Keratinocyte (primary cell): ENCODE measurements around the gene MSI2. TPM values are rescaled to one million over a fixed set of nuclear protein-coding genes. Genes with fewer than 3 reads are reported as not detected.

Source experiments
- DNase-seq: peaks from one replicate; pipeline ENCODE4 v3.0.0-alpha.2; 2011; ENCODE audit warnings: low read depth, missing footprints, low spot score
- FAIRE-seq: peaks from 2 replicates; lab custom pipeline; 2011; peaks lifted over from hg19 to GRCh38; lab: Jason Lieb, UNC
- H2AFZ ChIP-seq: 2 replicates; pipeline ENCODE4 v1.6.0; 2012; ENCODE audit warnings: low read length, control low read depth, inconsistent platforms; ENCODE audit not compliant: control insufficient read depth
- H3K27ac ChIP-seq: 2 replicates; pipeline ENCODE4 v1.5.1; 2011; ENCODE audit warnings: low read length; ENCODE audit not compliant: control insufficient read depth, insufficient read depth
- H3K27me3 ChIP-seq: 3 replicates; pipeline ENCODE4 v1.6.0; 2011; ENCODE audit warnings: low read length; ENCODE audit not compliant: control insufficient read depth, insufficient read depth; ENCODE audit errors: extremely low read depth
- H3K36me3 ChIP-seq, 2 experiments: 2 replicates in 1 of 2; 3 replicates in 1 of 2; pipeline ENCODE4 v1.5.1; 2011; ENCODE audit warnings: low read length in 2 of 2, mild to moderate bottlenecking in 1 of 2; ENCODE audit not compliant: control insufficient read depth in 2 of 2, insufficient read depth in 2 of 2; ENCODE audit errors: extremely low read depth in 1 of 2
- H3K4me1 ChIP-seq: 3 replicates; pipeline ENCODE4 v1.5.1; 2011; ENCODE audit warnings: low read length; ENCODE audit not compliant: control insufficient read depth, insufficient read depth; ENCODE audit errors: extremely low read depth
- H3K4me2 ChIP-seq: 3 replicates; pipeline ENCODE4 v1.6.0; 2011; ENCODE audit warnings: low read depth, low read length; ENCODE audit not compliant: control insufficient read depth, insufficient read depth; ENCODE audit errors: extremely low read depth
- H3K4me3 ChIP-seq, 3 experiments: fragments of 200-600 bp in 1 of 3; sonication (generic) in 1 of 3; 2 replicates in 2 of 3; 3 replicates in 1 of 3; pipeline ENCODE4 v1.5.1; 2011 to 2016; ENCODE audit warnings: low read length in 3 of 3, mild to moderate bottlenecking in 3 of 3, control low read depth in 2 of 3, inconsistent platforms in 1 of 3, low read depth in 1 of 3, mixed read lengths in 1 of 3, mixed run types in 1 of 3, moderate library complexity in 1 of 3; ENCODE audit not compliant: control insufficient read depth in 2 of 3, insufficient read depth in 2 of 3; ENCODE audit errors: extremely low read depth in 1 of 3
- H3K79me2 ChIP-seq: 2 replicates; pipeline ENCODE4 v1.6.0; 2012; ENCODE audit warnings: low read length; ENCODE audit not compliant: control insufficient read depth, insufficient read depth
- H3K9ac ChIP-seq: 3 replicates; pipeline ENCODE4 v1.6.0; 2011; ENCODE audit warnings: low read length; ENCODE audit not compliant: control insufficient read depth, insufficient read depth; ENCODE audit errors: extremely low read depth
- H3K9me1 ChIP-seq: 3 replicates; pipeline ENCODE4 v1.6.0; 2011; ENCODE audit warnings: low read length; ENCODE audit not compliant: control insufficient read depth, insufficient read depth; ENCODE audit errors: extremely low read depth
- H3K9me3 ChIP-seq: 2 replicates; pipeline ENCODE4 v1.5.1; 2012; ENCODE audit warnings: low read depth, low read length; ENCODE audit not compliant: control insufficient read depth
- H4K20me1 ChIP-seq: 3 replicates; pipeline ENCODE4 v1.6.0; 2011; ENCODE audit warnings: low read length; ENCODE audit not compliant: control insufficient read depth, insufficient read depth; ENCODE audit errors: extremely low read depth
- EZH2 ChIP-seq: IDR thresholded peaks from one replicate; pipeline ENCODE4 v1.6.1; 2012; ENCODE audit warnings: inconsistent platforms, mild to moderate bottlenecking, low read length, moderate library complexity
- dilution Hi-C: fragments of 300-500 bp; cut with MboI; formaldehyde crosslinking; loops from one replicate; pipeline ENCODE4 v1.7.0; 2020; ENCODE audit warnings: low sequenced_read_pairs; ENCODE audit not compliant: extremely low pct_ligation_motif_present
- polyA plus RNA-seq, 5 experiments: library from polyadenylated mRNA; depleted of rRNA in 3 of 5; stranded (reverse) in 3 of 5; stranded (forward) in 1 of 5; unstranded in 1 of 5; fragments of >200 nt; gene quantifications; 1 replicate in 1 of 5; 2 replicates in 3 of 5; 3 replicates in 1 of 5; pipeline versions ENCODE4 v1.2.1 to v1.2.3, GENCODE V29; 2011 to 2012; ENCODE audit warnings: missing spikeins in 2 of 5, low read depth in 1 of 5, low replicate concordance in 1 of 5
- TF ChIP-seq, protein P1 (sequence below), 3 experiments: IDR thresholded peaks in 1 of 3; conservative IDR thresholded peaks in 1 of 3; optimal IDR thresholded peaks in 1 of 3; 2 replicates in 2 of 3; 3 replicates in 1 of 3; pipeline versions ENCODE3 to v1.5.1; 2011; ENCODE audit warnings: low read length in 3 of 3, mild to moderate bottlenecking in 3 of 3, moderate library complexity in 2 of 3, control low read depth in 1 of 3, inconsistent platforms in 1 of 3; ENCODE audit not compliant: insufficient read depth in 2 of 3; ENCODE audit errors: extremely low read depth in 1 of 3

The MSI2 gene
- polyA plus RNA-seq, 1 donor (not counting 4 experiments of a cell fraction or from before 2014, with no cell fraction given): 22.3 TPM

GRCh38 chr17:57586742-57587141 lies 330.4 kb downstream of the MSI2 start:
- no peak for FAIRE-seq
- Histone ChIP-seq H3K4me2 (no peak overlapping the region), H2AFZ (no peak overlapping the region), H3K27me3 (no peaks in the 10 kb centered on the region), H3K9ac (no peak overlapping the region), H3K36me3 (no peaks in the 10 kb centered on the region), H3K79me2 (no peaks in the 10 kb centered on the region), H3K9me3 (no peaks in the 10 kb centered on the region), H3K9me1 (no peaks in the 10 kb centered on the region), H3K4me3 (no peak overlapping the region), H4K20me1 (no peaks in the 10 kb centered on the region), H3K27ac (no peak overlapping the region), H3K4me1 (no peaks in the 10 kb centered on the region)
- DNase-seq: no peak
- dilution Hi-C loops: no loop called here
- TF ChIP-seq EZH2: no peak
- TF ChIP-seq, protein P1, sequence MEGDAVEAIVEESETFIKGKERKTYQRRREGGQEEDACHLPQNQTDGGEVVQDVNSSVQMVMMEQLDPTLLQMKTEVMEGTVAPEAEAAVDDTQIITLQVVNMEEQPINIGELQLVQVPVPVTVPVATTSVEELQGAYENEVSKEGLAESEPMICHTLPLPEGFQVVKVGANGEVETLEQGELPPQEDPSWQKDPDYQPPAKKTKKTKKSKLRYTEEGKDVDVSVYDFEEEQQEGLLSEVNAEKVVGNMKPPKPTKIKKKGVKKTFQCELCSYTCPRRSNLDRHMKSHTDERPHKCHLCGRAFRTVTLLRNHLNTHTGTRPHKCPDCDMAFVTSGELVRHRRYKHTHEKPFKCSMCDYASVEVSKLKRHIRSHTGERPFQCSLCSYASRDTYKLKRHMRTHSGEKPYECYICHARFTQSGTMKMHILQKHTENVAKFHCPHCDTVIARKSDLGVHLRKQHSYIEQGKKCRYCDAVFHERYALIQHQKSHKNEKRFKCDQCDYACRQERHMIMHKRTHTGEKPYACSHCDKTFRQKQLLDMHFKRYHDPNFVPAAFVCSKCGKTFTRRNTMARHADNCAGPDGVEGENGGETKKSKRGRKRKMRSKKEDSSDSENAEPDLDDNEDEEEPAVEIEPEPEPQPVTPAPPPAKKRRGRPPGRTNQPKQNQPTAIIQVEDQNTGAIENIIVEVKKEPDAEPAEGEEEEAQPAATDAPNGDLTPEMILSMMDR (optimal IDR thresholded peaks at IDR 0.05 in 1 of 3, IDR thresholded peaks at IDR 0.05 in 1 of 3, conservative IDR thresholded peaks at IDR 0.05 in 1 of 3; ENCODE audit: extremely low read depth in 1 of 3, insufficient read depth in 2 of 3, low read length in 3 of 3): no peak

DNA sequence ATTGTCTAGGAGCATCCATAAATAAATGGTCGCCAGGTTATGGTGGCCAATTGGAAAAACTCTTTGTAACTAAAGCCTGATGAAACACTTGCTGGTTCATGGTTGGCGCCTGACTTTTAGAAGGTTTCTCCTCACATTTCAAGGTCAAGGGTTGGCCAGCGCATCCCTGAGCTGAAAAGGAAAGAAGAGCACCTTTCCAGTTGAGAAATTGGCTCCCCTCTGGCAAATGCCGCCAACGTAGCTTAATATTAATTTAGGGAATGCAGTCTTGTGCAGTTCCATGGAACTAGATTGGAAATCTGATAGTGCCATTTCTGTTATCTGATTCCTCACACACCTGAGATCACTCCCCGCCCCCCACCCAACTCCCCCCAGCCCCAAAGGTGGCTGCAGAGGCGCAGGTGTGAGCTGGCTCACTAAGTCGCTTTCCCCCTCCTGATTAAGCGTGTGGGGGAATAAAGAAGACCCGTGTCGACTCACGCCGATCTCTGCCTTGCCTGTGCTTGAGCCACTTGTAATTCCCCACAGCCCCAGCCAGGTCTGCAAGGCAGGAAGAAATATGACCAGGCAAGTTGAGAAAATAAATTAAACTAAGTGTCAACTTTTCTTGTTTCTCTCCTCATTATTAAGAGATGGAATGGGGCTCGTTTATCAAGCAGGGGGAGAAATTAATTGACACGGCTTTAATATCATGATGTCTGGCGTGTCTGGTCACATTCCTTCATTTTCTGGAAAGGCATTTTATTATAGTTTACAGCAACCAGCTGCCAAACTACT lies 331.1 kb downstream of the MSI2 start:
- FAIRE-seq (no peak), DNase-seq (no peak)
- H3K9me3 ChIP-seq: no peaks in the 10 kb centered on the region
- H3K4me1 ChIP-seq: no peaks in the 10 kb centered on the region
- H3K79me2 ChIP-seq: no peaks in the 10 kb centered on the region
- TF ChIP-seq, protein P1 (optimal IDR thresholded peaks at IDR 0.05 in 1 of 3, IDR thresholded peaks at IDR 0.05 in 1 of 3, conservative IDR thresholded peaks at IDR 0.05 in 1 of 3; ENCODE audit: extremely low read depth in 1 of 3, insufficient read depth in 2 of 3, low read length in 3 of 3): no peak
- TF ChIP-seq EZH2: no peak
- no peak overlapping the region for H3K27ac ChIP-seq
- H3K4me2 ChIP-seq: no peak overlapping the region
- dilution Hi-C loops: no loop called here
- no peaks in the 10 kb centered on the region for H3K36me3 ChIP-seq
- no peak overlapping the region for H3K9ac ChIP-seq
- no peak overlapping the region for H2AFZ ChIP-seq
- H3K9me1 ChIP-seq: no peaks in the 10 kb centered on the region
- H3K27me3 ChIP-seq: no peaks in the 10 kb centered on the region
- H3K4me3 ChIP-seq: no peak overlapping the region
- no peaks in the 10 kb centered on the region for H4K20me1 ChIP-seq
